Stimulated activated CD8-positive, alpha-beta memory T cell treated with anti-CD3 and anti-CD28 coated beads, Interleukin-15, amount 100 ng/mL, for 48 hours (primary cell): Measurements from ENCODE around the gene FRMD4A.

Experiments used
- DNase-seq, 2 donors: peaks; one replicate each; pipeline ENCODE4 v3.0.0-alpha.2; 2020; ENCODE audit warnings: low read depth in 2 of 2

The FRMD4A gene

GRCh38 chr10:13820119-13820963, 510.4 kb downstream of the FRMD4A start:
- no peak for DNase-seq

DNA sequence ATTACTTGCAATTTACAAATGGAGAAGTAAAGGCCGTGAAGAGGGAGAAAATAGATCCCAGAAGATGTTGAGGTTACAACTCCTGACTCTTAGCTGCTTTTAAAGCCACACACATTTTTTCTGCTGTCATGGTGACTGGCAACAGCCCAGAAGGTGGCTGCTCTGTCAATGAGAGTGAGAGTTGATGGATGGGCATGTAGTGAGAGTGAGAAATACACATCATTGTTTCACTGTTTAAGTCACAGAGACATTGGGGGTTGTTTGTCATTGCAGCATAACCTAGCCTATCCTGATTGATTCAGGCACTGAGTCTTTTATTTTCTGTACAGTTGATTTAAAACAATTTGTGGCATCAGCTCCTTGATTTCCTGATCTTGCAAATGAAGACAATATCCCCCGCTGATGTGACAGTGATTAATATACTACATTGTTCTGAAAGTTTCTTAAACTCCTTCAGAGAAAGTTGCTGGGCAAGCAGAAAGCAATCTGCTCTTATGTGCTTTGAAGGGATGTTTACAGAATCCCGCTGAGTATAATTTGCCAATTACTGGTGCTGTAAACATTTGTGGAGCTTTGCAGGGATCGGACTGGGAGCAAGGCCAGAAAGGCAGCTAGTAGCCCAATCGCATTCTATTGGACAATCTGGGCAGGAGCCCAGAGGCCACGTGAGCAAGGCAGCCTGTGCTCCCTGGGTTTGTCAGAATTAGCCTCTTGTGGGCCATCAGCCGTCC, 514.4 kb downstream of the FRMD4A start:
- DNase-seq = no peak

GRCh38 chr10:13815756-13816155, 515.0 kb downstream of the FRMD4A start:
- DNase-seq = no peak

GRCh38 chr10:13813550-13813949, 517.2 kb downstream of the FRMD4A start:
- no peak for DNase-seq

GRCh38 chr10:13812804-13813203, 517.9 kb downstream of the FRMD4A start:
- DNase-seq = no peak

- no peak for DNase-seq
These were observed 520.2 kb downstream of the FRMD4A start for GRCh38 chr10:13810568-13810967.

GRCh38 chr10:13809427-13809826, 521.3 kb downstream of the FRMD4A start:
- no peak for DNase-seq

DNA sequence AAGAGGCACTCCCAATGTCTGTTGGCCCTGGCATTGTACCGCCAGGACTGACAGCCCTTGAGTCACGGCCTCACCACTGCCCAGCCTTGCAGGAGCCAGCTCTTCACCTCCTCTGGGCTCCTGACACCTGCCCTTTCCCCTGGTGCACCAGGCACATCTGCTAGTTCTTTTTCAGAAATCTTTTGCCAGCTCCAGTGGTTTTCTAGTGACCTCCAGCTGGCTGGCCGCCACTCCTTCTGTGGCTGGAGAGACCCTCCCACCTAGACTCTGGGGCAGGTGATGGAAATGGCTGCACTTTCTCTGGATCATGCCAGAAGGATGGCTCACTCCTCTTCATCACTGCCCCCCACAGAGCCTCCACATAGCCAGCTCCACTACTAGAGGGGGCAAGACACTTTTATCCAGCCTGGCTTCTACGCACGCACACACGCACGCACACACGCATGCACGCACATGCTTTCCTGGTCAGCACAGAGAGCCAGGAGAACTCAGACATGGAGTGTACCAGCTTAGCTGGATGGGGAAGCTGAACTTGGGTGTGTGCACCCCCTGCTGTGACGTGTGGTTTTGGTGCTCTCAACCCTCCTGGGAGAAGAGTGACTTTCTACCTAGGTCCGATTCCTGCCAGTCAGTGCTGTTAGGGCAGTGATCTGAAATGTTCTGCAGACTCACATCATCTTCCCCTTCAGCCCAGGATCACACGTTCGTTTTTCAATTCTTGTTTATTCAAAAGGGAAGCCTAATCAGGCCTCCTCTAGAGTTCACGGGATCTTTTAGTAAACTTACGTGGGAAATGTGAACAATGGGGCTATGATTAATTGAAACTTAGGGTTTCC, 522.0 kb downstream of the FRMD4A start:
- DNase-seq = no peak

DNA sequence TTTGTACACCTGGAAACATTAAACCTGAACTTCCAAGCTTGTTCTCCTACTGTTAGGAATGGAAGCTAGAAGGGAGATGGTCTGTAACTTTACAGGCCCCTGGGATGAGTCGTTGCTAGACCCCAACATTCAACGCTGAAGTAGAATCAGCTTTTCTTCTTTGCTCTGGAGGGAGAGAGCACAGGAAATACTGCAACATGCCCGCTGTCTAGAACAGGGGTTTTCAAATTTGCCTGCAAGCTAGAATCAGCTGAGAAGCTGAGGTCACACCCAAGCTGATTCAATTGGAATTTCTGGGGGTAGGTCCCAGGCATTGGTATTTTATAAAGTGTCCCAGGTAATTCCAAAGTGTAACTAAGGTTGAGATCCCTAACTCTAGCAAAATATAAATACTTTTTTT, 524.3 kb downstream of the FRMD4A start:
- DNase-seq = no peak

DNA sequence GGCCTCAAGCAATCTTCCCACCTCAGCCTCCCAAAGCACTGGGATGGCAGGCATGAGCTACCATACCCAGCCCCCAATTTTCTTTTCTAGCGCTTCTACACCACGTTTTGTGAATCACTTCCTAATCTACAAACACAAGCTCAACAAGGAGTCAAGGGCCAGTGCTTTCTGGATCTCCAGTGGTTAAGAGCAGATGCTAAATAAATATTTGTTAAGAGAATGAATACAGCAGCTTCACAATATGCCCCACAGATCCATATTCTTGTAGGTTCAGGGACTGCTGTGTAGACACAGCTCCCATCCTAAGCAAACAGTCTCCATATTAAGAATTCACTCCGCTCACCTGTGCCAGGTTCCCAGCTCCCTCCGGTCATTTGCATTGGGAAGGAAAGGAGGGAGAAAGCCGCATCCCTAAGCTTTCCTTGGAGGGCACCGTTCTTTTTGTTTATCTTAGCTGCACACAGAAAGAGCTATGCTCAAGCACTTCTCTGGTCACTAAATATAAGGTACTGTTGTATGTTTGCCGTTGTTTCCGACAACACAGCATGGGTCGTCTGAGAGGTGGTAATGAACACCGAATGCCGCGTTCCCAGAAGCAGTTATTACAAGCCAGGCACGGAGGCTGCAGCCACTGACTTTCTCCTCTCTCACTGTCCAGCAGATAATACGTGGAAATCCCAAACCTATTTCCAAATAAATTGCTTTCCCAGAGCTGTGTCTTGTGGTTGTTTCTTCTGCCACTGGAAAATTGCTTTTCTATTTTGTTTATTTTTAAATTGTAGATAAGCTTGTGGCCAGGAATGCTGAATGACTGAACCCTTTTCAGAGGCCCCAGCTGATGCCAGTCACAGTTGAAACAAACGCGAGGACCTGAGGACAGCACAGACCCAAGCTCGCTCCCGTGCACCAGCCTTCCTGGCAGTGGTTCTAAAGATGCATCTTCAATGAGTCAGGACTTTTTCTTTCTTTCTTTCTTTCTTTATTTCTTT, 526.9 kb downstream of the FRMD4A start:
- DNase-seq = no peak

- no peak for DNase-seq
These were observed 528.8 kb downstream of the FRMD4A start for GRCh38 chr10:13801907-13802288.

DNA sequence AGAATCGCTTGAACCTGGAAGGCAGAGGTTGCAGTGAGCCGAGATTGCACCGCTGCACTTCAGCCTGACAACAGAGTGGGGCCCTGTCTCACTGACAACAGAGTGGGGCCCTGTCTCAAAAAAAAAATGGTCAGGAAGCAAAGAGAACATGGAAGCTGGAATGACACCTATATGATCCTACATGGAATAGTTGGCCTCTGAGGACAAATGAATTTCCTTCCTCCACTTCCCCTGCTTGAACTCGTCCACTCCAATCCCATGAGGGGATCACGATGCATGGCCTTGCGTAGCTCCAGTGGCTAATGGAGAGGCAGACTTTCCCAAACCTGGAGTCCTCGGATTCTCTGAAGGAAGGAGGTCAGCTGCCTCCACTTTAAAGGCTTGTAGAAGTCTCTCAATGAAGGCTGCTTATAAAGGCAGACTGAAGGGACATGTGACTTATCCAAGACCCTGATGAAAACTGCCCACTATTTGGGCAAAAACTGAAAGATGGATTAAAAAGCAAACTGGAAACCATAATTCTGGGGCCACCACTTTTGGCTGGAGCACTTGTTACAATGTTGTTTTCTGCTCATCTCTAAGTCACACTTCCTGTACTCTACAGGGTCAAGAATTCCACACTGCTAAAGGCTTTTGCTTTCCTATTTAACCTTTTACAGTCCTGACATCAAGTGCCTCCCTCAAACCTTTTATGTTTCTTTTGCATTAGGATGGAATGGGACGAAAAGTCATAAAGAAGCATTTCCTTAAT, 529.4 kb downstream of the FRMD4A start:
- DNase-seq = no peak

- no peak for DNase-seq
These were observed 533.6 kb downstream of the FRMD4A start for GRCh38 chr10:13797164-13797563.

DNA sequence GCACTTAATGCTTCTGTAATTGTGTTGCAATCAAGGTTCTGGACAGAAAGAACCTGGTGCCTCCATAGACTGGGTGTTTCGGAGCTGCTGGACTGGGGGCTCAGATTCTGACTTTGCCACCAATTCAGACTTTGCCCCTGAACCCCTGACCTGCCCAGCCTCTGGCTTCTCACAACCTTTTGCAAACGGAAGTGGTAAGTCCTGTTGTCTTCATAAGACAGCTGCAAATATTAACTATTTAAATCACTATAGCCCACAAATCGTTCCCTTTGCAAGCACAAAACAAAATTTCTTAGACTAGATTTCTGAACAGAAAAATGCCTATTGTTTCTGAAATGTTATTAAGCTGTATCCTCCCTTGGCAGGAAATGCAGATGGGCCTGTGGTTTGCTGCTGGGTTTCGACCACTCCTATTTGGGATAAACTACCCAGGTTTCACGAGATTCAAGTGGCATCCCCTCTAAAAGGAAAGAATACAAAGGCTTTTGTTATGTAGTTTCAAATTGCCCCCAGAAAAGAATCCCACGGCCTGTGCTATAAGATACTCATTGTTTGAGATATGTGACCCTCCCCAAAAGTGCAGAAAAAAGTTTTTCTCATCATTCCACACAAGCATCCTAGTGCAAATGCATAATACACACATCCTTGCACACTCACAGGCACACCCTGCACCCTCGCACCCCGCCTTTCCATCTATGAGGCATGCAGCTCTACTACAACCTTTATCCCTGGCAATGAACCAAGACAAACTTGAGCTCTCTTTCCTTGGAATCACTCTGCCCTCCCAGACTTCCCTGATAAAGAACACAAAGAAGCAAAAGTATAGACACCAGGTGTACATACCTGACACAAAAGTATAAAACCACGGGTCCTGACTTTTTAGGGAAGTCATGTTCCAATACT, 534.8 kb downstream of the FRMD4A start:
- DNase-seq = no peak

DNA sequence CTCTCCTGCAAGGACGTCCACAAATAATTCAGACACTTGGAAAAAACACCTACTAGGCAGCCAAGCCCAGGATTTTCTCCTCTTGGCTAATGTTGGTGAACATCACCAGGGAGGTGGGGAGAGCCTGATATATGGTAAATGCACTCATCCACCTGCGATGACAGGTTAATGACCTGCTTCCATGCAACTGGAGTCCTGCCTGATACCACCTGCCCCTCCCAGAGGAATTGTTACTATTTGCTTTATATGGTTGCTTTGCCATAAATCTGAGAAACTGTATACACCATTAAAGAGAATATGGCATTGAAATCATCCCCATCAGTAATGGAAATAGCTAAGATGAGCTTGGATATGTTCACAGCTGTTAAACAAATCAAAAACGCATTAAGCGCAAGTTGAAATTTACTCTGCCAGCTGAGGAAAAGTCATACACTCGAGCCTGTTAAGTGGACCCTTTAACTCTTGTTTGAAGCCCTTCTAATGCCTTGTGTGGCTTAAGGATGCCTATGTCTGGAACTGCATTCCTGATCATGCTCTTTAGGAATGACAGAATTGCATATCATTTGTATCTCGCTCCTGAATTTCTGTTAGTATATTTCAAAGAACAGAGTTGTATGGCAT, 535.6 kb downstream of the FRMD4A start:
- no peak for DNase-seq

DNA sequence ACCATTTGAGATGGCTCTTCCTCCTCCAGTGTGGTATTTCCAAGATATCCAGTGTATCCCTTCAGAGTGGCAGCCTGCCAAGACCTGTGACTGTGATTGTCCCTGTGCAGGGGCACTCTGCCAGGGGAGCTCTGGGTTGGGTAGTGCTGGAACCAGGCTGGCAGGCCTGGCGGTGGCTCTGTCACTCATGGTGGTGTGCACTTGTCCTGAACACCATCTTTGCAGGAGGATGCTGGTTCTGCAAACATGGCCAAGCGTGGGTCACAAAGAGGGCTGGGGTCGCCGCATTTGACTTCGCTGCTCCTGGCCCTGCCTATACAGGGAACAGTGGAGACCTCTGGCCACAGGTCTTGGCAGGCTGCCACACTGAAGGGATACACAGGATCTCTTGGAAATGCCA, 538.7 kb downstream of the FRMD4A start:
- no peak for DNase-seq

DNA sequence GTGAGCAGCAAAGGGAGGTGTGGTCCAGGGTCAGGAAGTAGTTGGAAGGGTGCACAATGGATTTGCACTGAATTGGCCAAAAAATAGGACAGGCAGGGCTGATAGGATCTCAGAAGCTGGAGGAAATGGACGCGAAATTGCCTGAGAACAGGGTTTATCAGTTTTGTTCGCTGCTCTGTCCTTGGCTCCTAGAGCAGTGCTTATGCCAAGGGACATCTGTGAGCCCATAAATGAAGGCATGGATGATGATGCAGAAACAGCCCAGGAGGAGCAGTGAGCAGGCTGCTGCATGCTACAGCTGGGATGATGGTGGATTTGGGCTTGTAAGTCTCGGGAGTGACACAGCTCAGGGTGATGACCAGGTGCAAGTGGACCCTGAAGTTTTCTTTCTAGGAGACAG, 539.2 kb downstream of the FRMD4A start:
- no peak for DNase-seq

DNA sequence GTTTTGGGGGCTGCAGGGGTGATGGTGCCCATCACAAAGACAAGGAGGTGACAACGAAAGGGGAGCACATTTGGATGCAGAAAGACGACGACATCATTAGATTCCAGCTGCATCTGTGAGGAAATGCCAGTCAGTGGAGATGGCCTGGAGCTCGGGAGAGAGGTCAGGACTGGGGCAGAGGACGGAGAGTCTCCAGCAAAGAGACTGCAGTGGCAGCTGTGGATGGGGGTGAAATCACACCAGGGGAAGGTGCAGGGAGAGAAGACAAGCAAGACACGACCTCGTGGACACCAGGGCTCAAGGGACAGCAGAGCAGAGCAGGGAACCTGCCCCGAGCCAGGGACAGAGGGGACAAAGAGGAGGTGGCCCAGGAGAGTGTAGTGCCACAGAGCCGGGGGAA, 540.5 kb downstream of the FRMD4A start:
- DNase-seq = no peak

DNA sequence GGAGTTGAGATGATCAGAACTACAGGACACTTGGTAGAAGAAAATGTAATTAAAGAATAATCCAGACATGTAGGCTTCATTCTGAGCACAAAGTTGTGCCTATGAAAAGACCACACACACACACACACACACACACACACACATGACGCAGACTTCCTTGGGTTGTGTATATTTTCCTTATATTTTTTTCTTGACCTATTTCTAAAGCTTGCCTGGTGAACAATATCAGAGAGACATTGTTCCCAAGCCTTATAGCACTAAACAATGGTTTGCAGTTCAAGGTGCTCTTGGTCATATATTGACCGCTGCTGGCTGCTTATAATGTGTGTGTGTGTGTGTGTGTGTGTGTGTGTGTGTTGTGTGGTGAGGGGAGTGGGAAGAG, 541.3 kb downstream of the FRMD4A start:
- no peak for DNase-seq
